GM19193 (cell line): ENCODE measurements around the gene IL17RE.
A peak's percentile ranks its signal among the peaks of the same experiment; 100 is the strongest.

Source experiments
- POLR2A ChIP-seq: IDR thresholded peaks from 4 replicates; pipeline ENCODE4 v1.6.1; 2011; ENCODE audit not compliant: insufficient read depth, insufficient read length; ENCODE audit errors: extremely low read depth

IL17RE gene

DNA sequence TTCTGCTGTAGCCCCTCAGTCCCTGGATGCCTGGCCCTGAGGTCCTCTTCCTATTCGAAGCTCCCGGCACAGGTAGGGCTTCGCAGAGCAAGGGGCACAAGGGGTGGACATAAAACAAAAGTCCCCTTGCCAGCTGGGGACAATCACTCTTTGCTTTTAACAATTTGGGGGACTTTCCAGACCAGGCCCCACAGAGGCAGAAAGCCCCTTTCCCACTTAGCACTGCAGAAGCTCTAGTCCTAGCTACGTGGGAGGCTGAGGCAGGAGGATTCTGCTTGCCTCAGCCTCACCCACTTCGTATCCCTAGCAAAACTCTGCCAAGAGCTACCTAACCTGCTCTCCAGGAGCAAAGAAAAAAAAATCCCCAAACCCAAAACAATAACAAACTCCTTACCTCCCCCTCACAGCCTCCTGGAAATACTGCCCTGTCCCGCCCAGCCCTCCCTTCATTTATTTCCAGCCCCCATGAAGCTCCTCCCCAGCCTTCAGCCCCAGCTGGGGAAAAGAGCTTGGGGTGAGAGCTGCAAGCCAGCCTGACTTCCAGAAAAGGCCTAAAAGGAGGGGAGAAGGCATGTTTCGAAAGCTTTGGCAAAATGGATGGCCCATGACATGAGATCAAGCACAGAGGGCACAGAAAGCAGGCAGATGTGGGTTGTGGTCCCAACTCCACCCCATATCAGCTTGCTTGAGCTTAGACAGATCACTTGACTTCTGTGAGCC is 22.7 kb upstream of the IL17RE start, which contains the start of gene CIDEC:
Gene CIDEC, minus strand, starts transcription at position 424 of the 720 bp plus-strand sequence. CDS start 1,767 bp downstream, outside the sequence.
- no peak for TF ChIP-seq POLR2A

DNA sequence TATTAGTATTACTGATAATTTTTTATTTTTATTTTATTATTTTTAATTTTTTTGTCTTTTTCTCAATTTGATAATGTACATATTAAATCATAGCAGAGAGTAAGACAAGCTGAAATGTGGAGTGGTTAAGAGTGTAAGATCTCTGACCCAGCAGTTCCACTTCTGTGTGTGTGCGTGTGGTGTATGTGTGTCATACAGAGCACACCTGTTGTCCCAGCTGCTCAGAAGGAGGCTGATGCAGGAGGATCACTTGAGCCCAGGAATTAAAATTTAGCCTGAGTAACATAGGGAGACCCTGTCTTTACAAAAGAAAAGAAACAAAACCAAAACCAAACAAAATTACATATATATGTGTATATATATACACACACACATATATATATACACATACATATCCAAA is 21.2 kb upstream of the IL17RE start:
- no peak for TF ChIP-seq POLR2A

DNA sequence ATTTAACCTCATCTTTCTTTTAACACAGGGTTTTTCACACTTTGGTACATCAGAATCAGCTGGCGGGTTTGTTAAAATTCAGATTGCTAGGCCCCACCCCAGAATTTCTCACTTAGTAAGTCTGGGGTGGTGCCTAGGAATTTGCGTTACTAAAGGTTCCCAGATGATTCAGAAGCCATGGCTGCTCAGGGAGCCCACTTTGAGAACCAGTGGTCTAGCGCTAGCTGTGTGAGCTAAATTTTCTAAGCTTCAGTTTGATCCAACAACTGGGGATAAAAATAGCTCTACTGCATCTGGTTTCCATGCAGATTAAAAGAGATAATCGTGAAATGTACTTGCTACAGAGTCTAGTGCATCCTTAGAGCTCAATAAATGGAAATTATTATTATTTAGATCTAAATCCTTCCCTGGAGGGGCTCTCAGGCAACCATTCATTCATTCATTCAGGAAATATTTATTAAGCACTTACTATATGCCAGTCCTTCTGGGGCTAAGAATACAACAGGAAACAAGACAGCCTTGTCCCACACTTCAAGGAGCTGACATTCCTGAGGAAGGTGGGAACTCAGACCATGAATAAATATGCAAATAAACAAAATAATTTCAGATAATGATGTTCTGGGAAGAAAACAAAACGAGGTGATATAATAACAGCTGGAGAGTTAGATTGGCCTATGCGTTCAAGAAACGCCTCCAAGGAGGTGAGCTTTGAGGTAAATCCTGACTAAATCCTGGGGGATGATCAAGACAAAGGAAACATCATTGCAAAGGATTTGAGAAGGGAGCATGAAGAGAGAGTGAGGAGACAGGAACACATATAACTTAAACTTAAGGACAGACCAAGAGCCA is 18.7 kb upstream of the IL17RE start:
- TF ChIP-seq POLR2A: no peak

DNA sequence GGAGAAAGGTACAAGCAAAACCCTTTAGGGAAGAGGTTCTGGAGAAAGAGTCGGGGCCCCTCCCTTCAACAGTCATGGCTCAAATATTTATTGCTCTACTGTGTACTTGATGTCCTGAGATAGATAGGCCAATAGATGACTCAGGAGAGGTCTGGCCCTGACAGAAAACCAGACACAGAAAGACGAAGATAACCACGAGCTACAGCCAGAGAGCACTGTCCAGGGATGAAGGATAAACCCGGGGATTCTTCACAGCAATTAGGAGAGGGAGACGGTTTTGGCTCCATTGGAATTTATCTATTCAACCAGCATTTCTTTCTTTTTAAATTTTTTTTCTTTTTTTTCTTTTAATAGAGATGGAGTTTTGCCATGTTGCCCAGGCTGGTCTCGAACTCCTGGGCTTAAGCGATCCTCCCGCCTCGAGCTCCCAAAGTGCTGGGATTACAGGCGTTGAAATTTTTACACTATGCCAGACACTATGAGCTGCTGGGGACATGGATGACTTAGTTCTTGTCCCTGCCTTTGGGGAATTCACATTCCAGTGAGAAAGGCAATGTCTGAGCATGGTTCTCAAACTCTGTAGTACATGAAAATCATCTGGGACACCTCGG is 18.0 kb upstream of the IL17RE start:
- TF ChIP-seq POLR2A: no peak

DNA sequence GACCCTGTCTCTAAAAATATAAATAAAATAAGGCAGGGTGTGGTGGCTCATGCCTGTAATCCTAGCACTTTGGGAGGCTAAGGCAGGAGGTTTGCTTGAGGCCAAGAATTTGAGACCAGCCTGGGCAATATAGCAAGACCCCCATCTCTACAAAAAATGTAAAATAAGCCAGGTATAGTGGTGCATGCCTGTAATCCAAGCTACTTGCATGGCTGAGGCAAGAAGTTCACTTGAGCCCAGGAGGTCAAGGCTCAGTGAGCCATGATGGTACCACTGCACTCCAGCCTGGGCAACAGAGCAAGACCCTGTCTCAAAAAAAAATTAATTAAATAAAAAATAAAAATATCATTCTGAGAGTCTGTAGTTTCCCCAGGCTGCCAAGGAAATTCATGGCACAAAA is 16.3 kb upstream of the IL17RE start:
- no peak for TF ChIP-seq POLR2A

DNA sequence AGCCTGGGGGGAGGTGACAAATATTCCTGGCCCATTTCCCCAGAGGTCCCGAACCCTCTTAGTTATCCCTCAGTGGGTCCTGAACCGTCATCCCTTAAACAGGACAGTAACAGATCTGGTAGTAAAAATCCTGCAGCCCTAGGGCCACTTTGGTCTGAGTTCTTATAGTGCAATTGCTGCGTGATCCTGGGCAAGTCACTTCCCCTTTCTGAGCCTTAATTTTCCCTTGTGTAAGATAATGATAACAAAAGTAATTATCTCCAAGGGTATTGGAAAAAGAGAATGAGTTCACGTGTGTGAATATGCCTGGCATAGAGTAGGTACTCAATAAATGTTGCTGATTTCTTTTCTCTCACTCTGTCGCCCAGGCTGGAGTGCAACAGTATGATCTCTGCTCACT is 15.2 kb upstream of the IL17RE start:
- TF ChIP-seq POLR2A: no peak

DNA sequence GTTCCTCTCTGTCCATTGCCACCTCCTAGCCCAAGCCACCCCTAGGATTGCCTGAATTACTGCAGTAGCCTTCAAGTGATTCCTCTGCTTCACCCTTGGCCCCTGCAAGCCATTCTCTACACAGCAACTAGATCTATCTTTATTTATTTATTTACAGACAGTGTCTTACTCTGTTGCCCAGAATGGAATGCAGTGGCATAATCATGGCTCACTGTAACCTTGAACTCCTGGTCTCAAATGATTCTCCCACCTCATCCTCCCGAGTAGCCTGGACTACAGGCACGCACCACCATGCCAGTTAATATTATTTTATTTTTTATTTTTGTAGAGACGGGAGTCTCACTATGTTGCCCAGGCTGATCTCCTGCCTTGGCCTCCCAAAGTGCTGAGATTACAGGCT is 14.1 kb upstream of the IL17RE start:
- no peak for TF ChIP-seq POLR2A

DNA sequence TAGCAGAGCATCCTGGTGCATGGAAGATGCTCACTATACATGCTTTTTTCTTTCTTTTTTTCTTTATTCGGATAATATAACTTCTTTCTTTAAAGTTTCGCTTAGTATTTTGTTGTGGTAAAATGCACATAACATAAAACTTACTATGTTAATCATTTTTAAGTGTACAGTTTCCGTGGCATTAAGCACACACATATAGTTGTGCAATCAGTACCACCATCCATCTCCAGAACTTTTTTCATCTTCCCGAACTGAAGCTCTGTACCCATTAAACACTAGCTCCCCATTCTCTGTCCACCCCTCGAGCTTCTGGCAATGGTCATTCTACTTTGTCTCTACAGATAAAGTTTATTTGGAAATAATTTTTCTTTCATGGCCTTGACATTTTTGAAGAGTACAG is 13.2 kb upstream of the IL17RE start:
- TF ChIP-seq POLR2A: no peak

DNA sequence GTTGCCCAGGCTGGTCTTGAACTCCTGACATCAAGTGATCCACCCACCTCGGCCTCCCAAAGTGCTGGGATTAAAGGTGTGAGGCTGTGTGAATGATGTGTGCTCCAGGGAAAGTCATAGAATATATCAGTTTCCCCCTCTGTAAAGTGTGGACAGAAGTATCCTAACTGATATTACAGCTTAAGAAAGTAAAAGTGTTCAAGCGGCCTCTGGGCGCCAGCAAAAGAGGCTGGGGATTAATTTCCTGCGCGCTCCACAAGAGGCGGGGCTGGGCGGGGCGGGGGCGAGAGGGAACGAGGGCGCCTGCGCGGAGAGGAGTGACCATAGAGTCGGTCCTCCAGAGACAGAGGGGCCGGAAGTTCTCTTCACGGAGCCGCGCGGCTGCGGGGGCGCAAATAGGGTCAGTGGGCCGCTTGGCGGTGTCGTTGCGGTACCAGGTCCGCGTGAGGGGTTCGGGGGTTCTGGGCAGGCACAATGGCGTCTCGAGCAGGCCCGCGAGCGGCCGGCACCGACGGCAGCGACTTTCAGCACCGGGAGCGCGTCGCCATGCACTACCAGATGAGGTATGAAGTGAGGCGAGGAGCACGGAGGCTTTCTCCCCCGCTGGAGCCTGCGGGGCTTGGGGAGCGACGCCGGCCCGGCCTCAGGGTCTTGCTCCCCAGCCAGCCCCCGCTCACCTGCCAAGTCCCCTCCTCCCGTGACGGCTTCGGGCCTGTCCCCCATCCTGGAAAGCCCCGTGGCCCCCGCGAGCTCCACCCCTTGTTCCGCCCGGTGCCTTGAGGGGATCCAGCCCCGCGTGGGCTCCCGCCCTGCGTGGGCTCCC is 12.2 kb upstream of the IL17RE start, which contains the start of gene JAGN1:
Gene JAGN1, plus strand, starts transcription at position 362 of the 823 bp plus-strand sequence. Its CDS starts 113 bp downstream, at position 475.
- peak; percentile 94 for TF ChIP-seq POLR2A

DNA sequence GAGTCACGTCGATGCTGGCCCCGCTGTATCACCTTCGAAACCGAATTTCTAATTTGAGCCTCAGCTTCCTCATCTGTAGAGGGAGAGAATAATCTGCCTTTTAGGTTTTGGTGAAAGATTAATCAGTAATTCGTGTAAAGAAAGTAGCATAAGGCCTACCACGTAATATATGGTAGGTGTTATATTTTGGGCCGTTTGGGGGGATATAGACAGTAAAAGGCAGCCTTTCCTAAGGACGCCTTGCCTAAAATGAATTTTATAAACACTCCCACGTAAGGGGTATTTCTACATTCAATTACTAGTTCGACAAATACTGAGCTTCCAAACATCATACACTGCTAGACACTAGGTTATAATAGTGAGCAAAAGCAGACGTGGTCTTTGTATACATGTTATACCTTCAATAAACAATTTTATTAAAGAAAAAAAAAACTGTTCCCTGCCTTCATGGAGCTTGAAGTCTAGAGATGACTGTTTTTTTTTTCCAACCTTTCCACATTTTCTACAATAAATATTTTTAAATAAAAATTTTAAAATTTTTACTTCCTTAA is 11.5 kb upstream of the IL17RE start:
- TF ChIP-seq POLR2A: no peak

DNA sequence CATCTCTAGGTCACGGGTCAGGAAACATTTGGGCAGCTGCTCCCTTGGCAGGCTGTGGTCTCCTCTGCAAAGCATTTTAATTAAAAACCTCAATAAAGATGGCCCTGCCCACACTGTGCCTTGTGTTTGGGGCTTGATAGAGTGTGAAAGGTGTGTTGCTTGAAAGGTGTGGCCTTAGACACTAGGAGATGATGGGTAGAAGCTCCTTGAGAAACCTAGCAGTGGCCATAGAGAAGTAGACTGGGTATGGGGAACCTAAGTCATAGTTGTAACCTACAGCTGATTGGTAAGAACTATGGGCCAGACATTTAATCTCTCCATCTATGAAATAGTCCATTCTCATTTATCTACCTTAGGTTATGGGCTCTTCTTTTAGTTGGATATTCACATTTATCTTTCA is 8.9 kb upstream of the IL17RE start:
- TF ChIP-seq POLR2A: no peak

DNA sequence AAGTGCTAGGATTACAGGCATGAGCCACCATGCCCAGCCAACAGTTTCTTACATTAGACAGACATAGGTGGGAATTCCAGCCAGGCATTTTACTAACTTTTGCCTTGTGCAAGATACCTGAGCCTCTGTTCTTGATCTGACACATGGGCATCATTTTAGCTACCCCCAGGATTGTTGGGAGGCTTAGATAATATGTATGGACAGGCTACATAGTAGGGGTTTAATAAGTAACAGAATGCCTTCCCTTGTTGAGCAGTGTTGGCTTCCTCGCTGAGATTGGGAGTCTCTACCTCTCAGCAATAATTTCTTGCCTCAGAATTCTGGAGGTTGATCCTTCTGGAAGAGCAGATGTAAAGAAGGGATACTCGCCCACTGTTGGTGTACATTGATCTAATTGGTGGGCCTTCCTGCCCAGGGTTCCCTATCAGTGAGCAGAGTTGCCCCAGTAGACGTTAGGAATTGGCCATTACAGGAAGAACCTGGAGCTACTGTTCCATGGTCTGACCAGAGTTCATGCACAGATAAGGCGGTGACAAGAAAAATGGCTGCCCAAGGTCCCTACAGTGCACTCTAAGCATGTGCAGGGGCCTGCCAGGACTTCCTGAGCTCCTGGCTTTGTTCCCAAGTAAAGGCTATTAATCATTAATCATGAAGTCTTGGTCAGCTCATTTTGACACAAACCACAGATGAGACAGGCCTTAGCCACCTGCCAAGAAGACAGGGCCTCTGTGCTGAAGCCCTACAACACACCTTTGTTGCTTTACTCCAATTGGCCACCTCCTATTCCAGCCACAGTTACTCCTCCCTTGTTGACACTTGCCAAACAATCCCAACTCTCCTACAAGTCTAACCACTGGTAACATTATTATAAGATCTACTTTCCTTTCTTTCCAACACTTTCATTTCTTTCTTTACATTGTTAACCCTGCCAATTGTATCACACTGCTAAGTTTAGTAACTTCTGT is 5.0 kb upstream of the IL17RE start:
- TF ChIP-seq POLR2A: no peak
